ENCODE data around the gene MAP7D3.

MAP7D3 gene

GRCh38 chrX:136221851-136222513 lies 29.2 kb downstream of the MAP7D3 start:
- H3K4me3 ChIP-seq (ENCODE audit: low read length), result no peak overlapping the region
- no peak for TF ChIP-seq CTCF (conservative IDR thresholded peaks at IDR 0.05; ENCODE audit: low read depth, low read length)
- DNase-seq (ENCODE audit: low read depth), result no peak

GRCh38 chrX:136220951-136221350 lies 30.2 kb downstream of the MAP7D3 start:
- no peak for DNase-seq (ENCODE audit: low read depth)
- no peak for TF ChIP-seq CTCF (conservative IDR thresholded peaks at IDR 0.05; ENCODE audit: low read depth, low read length)
- no peak overlapping the region for H3K4me3 ChIP-seq (ENCODE audit: low read length)

- H3K4me3 ChIP-seq (ENCODE audit: low read length), result no peak overlapping the region
- no peak for TF ChIP-seq CTCF (conservative IDR thresholded peaks at IDR 0.05; ENCODE audit: low read depth, low read length)
- DNase-seq (ENCODE audit: low read depth), result no peak
These were observed 30.7 kb downstream of the MAP7D3 start for GRCh38 chrX:136220540-136220939.

- no peak for TF ChIP-seq CTCF (conservative IDR thresholded peaks at IDR 0.05; ENCODE audit: low read depth, low read length)
- no peak overlapping the region for H3K4me3 ChIP-seq (ENCODE audit: low read length)
- DNase-seq (ENCODE audit: low read depth), result no peak
These were observed 31.3 kb downstream of the MAP7D3 start for GRCh38 chrX:136219893-136220292.

- DNase-seq (ENCODE audit: low read depth), result no peak
- TF ChIP-seq CTCF (conservative IDR thresholded peaks at IDR 0.05; ENCODE audit: low read depth, low read length), result no peak
- H3K4me3 ChIP-seq (ENCODE audit: low read length), result no peak overlapping the region
These were observed 35.6 kb downstream of the MAP7D3 start for GRCh38 chrX:136215559-136215958.

GRCh38 chrX:136214551-136214950 lies 36.6 kb downstream of the MAP7D3 start:
- no peak for TF ChIP-seq CTCF (conservative IDR thresholded peaks at IDR 0.05; ENCODE audit: low read depth, low read length)
- DNase-seq (ENCODE audit: low read depth), result peak; percentile 61
- no peak overlapping the region for H3K4me3 ChIP-seq (ENCODE audit: low read length)

GRCh38 chrX:136212557-136213111 lies 38.6 kb downstream of the MAP7D3 start:
- TF ChIP-seq CTCF (conservative IDR thresholded peaks at IDR 0.05; ENCODE audit: low read depth, low read length), result no peak
- H3K4me3 ChIP-seq (ENCODE audit: low read length), result no peak overlapping the region
- DNase-seq (ENCODE audit: low read depth), result no peak
